Pancreas (tissue), 10 donors: ENCODE results near the gene EHD4. TPM values are rescaled to one million over a fixed set of nuclear protein-coding genes. Genes with fewer than 3 reads are reported as not detected.

Experiments
- ATAC-seq, 4 donors: fragments of 200-7000 bp; cut with Tn5 transposase; one replicate each; pipeline versions ENCODE4 v1.8.0 to v1.9.1; 2020; ENCODE audit warnings: mild to moderate bottlenecking in 4 of 4, moderate library complexity in 4 of 4
- DNase-seq, 6 donors: peaks; one replicate each; pipeline ENCODE4 v3.0.0-alpha.2; 2020
- FAIRE-seq: peaks from 2 replicates; lab custom pipeline; 2012; peaks lifted over from hg19 to GRCh38; lab: Jason Lieb, UNC
- H3K27ac ChIP-seq, 4 donors: fragments of 200-600 bp; sonication (generic); 1 replicate in 3 of 4; 2 replicates in 1 of 4; pipeline versions ENCODE4 v1.5.0 to v1.8.0; 2020
- H3K27me3 ChIP-seq, 4 donors: fragments of 200-600 bp; one replicate each; pipeline ENCODE4 v1.8.0; 2021
- H3K36me3 ChIP-seq, 3 donors: fragments of 200-600 bp; sonication (generic) in 1 of 3; one replicate each; pipeline versions ENCODE4 v1.5.0 to v1.8.0; 2020 to 2021
- H3K4me1 ChIP-seq, 3 donors: fragments of 200-600 bp; one replicate each; pipeline ENCODE4 v1.8.0; 2021
- H3K4me3 ChIP-seq, 4 donors: fragments of 200-600 bp; sonication (generic) in 2 of 4; one replicate each; pipeline versions ENCODE4 v1.5.0 to v1.8.0; 2020 to 2021
- H3K9me3 ChIP-seq, 4 donors: fragments of 200-600 bp; one replicate each; pipeline ENCODE4 v1.8.0; 2021
- WGBS, 2 donors: extraction: QIAGEN DNeasy Blood & Tissue Kit; methylation state at CpG; one replicate each; pipeline ENCODE4 v1.1.7; 2013; 5-methylcytosine and 5-hydroxymethylcytosine counted together
- intact Hi-C, 3 donors: fragments of 100-400 bp; cut with DNase I; formaldehyde crosslinking; loops; one replicate each; pipeline versions ENCODE4 v1.11.1 to v1.14.2; 2022
- polyA plus RNA-seq, 2 donors: library from polyadenylated mRNA; stranded (reverse); fragments of 200-250 nt; gene quantifications; one replicate each; pipeline ENCODE4 v1.2.3, GENCODE V29; 2013
- total RNA-seq, 6 donors: library from RNA; stranded (reverse); fragmentation: NEBNext Ultra II Directional in 4 of 6; extraction: Animal tissue kit (Norgen Biotek cat#: 25700) in 4 of 6; gene quantifications; one replicate each; pipeline versions ENCODE4 v1.2.1 to v1.2.4, GENCODE V29; 2021 to 2023
- TF ChIP-seq, protein P1 (sequence below), 4 donors: fragments of 200-600 bp; sonication (generic) in 3 of 4; IDR thresholded peaks; one replicate each; pipeline versions ENCODE4 v1.5.0 to v1.8.0; 2021; ENCODE audit warnings: antibody characterized with exemption in 4 of 4
- donor health status: healthy with polysubstance abuse.
- donor health status: DM: no; HTN: no; CAD: no; lungs with moderate emphysema.
- donor health status: DM: no; HTN: no; CAD: no.
- donor health status: control.
- donor health status: control.
- donor health status: Bipolar disorder and iron deficiency.
- donor health status: DM: yes; HTN: yes; CAD: no.
- donor health status: DM: no; HTN: no; CAD: no.
- donor health status: DM: no; HTN: no; CAD: no.
- donor health status: DM: yes; HTN: yes; CAD: no.

The EHD4 gene
- total and polyA plus RNA-seq, 8 donors = 8.1 to 22.8 (median 8.5) TPM

DNA sequence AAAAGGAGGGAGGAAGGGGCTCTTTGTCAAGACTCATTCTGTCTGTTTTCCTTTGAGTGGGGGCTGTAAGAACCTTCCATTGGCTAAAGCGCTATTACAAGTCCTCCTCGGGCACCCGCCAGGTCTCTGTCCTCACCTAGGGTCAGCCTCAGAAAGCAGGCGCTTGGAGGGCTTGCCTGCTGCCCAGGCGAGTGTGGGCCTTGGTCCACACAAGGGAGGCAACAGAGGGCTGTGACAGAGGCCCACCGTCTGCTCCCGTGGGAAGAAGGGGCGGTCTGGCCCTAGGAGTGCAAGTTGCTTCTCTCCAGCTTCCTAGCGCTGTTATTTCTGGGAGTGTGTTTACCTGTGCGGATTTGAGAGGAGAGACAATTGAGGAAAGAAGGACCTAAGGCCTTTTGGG lies 24.0 kb upstream of the EHD4 start:
- no peaks in the 10 kb centered on the region for H3K27me3 ChIP-seq
- no peak overlapping the region for H3K4me3 ChIP-seq
- no peak for ATAC-seq
- intact Hi-C loops = loop anchor here in 1 of 3 donors (10.0 kb wide), 1 partner anchor 138 kb away; no protein-coding TSS in a partner anchor
- no peaks in the 10 kb centered on the region for H3K9me3 ChIP-seq
- H3K27ac ChIP-seq = no peak overlapping the region
- peak in 1 of 6 donors; percentile 43 for DNase-seq
- WGBS, 2 donors = 94 to 96% methylated on average over 10 of the region's 10 CpGs
- H3K4me1 ChIP-seq = no peaks in the 10 kb centered on the region
- TF ChIP-seq, protein P1, sequence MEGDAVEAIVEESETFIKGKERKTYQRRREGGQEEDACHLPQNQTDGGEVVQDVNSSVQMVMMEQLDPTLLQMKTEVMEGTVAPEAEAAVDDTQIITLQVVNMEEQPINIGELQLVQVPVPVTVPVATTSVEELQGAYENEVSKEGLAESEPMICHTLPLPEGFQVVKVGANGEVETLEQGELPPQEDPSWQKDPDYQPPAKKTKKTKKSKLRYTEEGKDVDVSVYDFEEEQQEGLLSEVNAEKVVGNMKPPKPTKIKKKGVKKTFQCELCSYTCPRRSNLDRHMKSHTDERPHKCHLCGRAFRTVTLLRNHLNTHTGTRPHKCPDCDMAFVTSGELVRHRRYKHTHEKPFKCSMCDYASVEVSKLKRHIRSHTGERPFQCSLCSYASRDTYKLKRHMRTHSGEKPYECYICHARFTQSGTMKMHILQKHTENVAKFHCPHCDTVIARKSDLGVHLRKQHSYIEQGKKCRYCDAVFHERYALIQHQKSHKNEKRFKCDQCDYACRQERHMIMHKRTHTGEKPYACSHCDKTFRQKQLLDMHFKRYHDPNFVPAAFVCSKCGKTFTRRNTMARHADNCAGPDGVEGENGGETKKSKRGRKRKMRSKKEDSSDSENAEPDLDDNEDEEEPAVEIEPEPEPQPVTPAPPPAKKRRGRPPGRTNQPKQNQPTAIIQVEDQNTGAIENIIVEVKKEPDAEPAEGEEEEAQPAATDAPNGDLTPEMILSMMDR (IDR thresholded peaks at IDR 0.05) = no peak
- FAIRE-seq = no peak
- H3K36me3 ChIP-seq = no peaks in the 10 kb centered on the region

DNA sequence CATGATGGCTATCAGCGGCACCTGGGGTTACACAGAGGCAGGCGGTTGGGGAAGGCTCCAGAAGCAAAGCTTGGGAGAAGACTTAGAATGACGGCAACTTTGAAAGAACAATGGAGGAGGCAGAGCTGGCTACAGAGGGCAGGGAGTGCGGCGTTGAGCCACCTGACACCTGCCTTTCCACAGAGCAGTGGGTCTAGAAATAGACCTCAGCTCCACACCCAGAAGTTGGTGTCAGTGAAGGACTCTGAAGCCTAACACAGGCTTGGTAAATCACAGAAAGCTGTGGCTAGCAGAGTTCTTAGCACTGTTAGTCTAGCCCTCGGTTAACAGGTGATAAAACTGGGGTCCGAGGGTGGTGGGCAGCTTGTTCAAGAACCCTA lies 23.1 kb upstream of the EHD4 start:
- 93 to 96% methylated on average over 7 of the region's 7 CpGs for WGBS, 2 donors

DNA sequence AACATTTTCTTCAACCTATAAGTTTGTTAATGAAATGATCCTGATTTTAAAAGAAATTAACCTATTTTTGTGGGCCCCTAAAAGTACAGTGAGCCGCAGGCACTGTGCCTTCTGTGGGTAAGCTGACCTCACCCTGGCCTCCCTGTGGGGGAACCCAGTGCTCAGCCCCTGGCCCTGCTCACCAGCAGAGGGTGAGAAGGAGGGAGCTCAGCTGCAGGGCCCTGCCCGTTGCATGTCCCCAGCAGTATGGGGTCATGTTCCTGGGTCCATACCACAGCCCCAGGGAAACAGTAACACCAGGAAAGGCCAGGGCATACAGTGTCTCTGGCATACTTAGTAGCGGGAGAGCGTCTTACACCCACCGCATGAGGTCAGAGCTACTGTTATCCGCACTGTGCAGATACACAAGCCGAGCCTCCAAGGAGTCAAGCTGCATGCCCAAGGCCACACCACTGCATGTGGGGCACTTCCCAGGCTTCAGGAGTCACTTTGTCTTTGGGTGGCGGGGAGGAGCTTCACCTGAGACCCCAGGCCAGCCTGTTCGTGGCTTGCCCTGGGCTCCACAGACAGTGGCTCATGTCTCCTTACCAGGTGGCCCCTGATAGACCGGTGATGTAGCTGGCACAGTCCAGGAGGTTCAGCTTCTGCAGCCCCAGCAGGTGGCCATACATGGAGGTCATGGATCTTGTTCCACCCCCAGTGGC lies 22.6 kb upstream of the EHD4 start:
- peak; percentile 56 to 83 (median 74) for ATAC-seq

More for the DNA sequence above, 23.1 kb upstream of the EHD4 start:
- ATAC-seq = no peak
- Histone ChIP-seq H3K4me3 (no peak overlapping the region), H3K27ac (no peak overlapping the region), H3K27me3 (no peaks in the 10 kb centered on the region), H3K9me3 (no peaks in the 10 kb centered on the region), H3K36me3 (no peaks in the 10 kb centered on the region), H3K4me1 (no peaks in the 10 kb centered on the region)
- intact Hi-C loops = loop anchor here in 1 of 3 donors (10.0 kb wide), 1 partner anchor 139 kb away; no protein-coding TSS in a partner anchor
- DNase-seq = peak in 1 of 6 donors; percentile 43
- no peak for FAIRE-seq
- TF ChIP-seq, protein P1 (IDR thresholded peaks at IDR 0.05) = no peak

DNA sequence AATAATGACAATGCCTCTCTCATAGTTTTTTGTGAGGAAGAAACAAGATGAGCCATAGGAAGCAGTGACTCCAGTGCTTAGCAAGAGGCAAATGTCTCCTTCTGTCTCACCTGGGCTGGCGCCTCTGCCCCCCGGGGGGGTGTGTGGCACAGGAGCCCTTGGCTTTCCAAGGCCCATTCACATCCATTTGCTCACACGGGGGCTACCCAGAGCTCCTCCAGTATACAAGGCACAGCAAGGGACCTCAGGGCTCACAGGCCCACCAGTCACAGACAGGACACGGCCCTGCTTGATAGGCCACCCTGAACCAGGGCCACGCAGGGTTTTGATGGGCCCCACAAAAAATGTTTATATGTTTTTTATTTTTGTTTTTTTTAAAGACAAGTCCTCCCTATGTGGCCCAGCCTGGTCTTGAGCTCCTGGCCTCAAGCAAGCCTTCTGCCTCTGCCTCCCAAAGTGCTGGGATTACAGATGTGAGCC lies 21.9 kb upstream of the EHD4 start:
- Histone ChIP-seq H3K27ac (no peak overlapping the region), H3K4me3 (no peak overlapping the region), H3K27me3 (no peaks in the 10 kb centered on the region), H3K36me3 (no peaks in the 10 kb centered on the region), H3K9me3 (no peaks in the 10 kb centered on the region), H3K4me1 (no peaks in the 10 kb centered on the region)
- FAIRE-seq (no peak), DNase-seq (peak in 1 of 6 donors; percentile 35), ATAC-seq (no peak)
- TF ChIP-seq, protein P1 (IDR thresholded peaks at IDR 0.05) = no peak
- intact Hi-C loops = loop anchor here in 1 of 3 donors (5.0 to 10.0 kb wide), 2 partner anchors 63 to 141 kb away; no protein-coding TSS in a partner anchor
- 81 to 83% methylated on average over 5 of the region's 5 CpGs for WGBS, 2 donors

More for the DNA sequence above, 22.6 kb upstream of the EHD4 start:
- no peak overlapping the region for H3K4me3 ChIP-seq
- intact Hi-C loops = loop anchor here in 1 of 3 donors (5.0 to 10.0 kb wide), 2 partner anchors 62 to 140 kb away; no protein-coding TSS in a partner anchor
- no peaks in the 10 kb centered on the region for H3K36me3 ChIP-seq
- H3K27ac ChIP-seq = no peak overlapping the region
- TF ChIP-seq, protein P1 (IDR thresholded peaks at IDR 0.05) = no peak
- DNase-seq (peak in 2 of 6 donors; percentile 27 to 50), FAIRE-seq (no peak)
- H3K4me1 ChIP-seq = no peaks in the 10 kb centered on the region
- no peaks in the 10 kb centered on the region for H3K27me3 ChIP-seq
- 53% methylated on average over 10 of the region's 10 CpGs for WGBS, 2 donors
- no peaks in the 10 kb centered on the region for H3K9me3 ChIP-seq
